Heart left ventricle (tissue), 13 donors: Measurements from ENCODE around the gene RAB9B.

Experiments used
- POLR2A ChIP-seq, 2 donors: fragments of 450-650 bp; IDR thresholded peaks; one replicate each; pipeline ENCODE4 v1.6.1; 2017; ENCODE audit warnings: antibody characterized with exemption in 2 of 2, mild to moderate bottlenecking in 2 of 2, moderate library complexity in 2 of 2
- TF ChIP-seq, protein P1 (sequence below), 12 donors: fragments of 200-600 bp; sonication (generic) in 4 of 12; IDR thresholded peaks; one replicate each; pipeline versions ENCODE4 v1.5.0 to v1.8.0; 2018 to 2022; ENCODE audit warnings: antibody characterized with exemption in 12 of 12, mild to moderate bottlenecking in 5 of 12
- donor health status: ischemic (EF 13 %, LVEDD 7.1; RV severe dilation, severe dysfunction).
- donor health status: DM: no; HTN: yes; CAD: no.
- donor health status: DM: no; HTN: no; CAD: no.
- donor health status: ischemic (EF 25% LVEDD 6.9; RV normal size, moderate dysfunction).
- donor health status: ischemic (EF 25% LVEDD 5.7; RV mildly dilated, moderate dysfunction).
- donor health status: ischemic (EF 35%, LVEDD 5.7; RV mildly dilated, moderate dysfunction).
- donor health status: nonischemic (EF 11% LVEDD 7.7; RV severe dilation, severe dysfunction).
- donor health status: DM: yes; HTN: yes; CAD: no.
- donor health status: PGD.
- donor health status: ischemic (EF 29% LVEDD 5.4; RV normal size, mild dysfunction).
- donor health status: nonischemic (EF 23%, LVEDD 6.1; RV moderate dilation, normal function).

DNA sequence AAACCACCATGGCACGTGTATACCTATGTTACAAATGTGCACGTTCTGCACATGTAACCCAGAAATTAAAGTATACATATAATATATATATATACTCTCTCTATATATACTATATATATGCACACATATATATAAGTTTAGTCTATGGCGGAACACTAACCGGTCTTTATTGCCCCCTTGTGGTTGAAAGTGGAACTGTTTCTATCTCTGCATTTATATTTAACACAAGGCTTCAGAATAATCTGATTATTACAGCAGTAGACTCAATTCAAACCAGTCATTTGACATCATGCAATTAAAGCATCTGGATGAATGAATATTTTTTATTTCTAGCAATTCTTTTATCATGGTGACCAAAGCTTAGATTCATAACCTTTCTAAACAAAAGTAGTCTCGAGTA is 14.6 kb downstream of the RAB9B start:
- TF ChIP-seq, protein P1, sequence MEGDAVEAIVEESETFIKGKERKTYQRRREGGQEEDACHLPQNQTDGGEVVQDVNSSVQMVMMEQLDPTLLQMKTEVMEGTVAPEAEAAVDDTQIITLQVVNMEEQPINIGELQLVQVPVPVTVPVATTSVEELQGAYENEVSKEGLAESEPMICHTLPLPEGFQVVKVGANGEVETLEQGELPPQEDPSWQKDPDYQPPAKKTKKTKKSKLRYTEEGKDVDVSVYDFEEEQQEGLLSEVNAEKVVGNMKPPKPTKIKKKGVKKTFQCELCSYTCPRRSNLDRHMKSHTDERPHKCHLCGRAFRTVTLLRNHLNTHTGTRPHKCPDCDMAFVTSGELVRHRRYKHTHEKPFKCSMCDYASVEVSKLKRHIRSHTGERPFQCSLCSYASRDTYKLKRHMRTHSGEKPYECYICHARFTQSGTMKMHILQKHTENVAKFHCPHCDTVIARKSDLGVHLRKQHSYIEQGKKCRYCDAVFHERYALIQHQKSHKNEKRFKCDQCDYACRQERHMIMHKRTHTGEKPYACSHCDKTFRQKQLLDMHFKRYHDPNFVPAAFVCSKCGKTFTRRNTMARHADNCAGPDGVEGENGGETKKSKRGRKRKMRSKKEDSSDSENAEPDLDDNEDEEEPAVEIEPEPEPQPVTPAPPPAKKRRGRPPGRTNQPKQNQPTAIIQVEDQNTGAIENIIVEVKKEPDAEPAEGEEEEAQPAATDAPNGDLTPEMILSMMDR (IDR thresholded peaks at IDR 0.05), result peak; percentile 48 to 91 (median 72)
- no peak for TF ChIP-seq POLR2A (IDR thresholded peaks at IDR 0.05)
